Activated T-helper 1 cell treated with Interleukin-2 at 50 U/mL for 16 hours (primary cell): ENCODE measurements around the gene ROBO2.

Experiments used
- DNase-seq: peaks from one replicate; pipeline ENCODE4 v3.0.0-alpha.2; 2020; ENCODE audit warnings: low read depth

ROBO2 gene

DNA sequence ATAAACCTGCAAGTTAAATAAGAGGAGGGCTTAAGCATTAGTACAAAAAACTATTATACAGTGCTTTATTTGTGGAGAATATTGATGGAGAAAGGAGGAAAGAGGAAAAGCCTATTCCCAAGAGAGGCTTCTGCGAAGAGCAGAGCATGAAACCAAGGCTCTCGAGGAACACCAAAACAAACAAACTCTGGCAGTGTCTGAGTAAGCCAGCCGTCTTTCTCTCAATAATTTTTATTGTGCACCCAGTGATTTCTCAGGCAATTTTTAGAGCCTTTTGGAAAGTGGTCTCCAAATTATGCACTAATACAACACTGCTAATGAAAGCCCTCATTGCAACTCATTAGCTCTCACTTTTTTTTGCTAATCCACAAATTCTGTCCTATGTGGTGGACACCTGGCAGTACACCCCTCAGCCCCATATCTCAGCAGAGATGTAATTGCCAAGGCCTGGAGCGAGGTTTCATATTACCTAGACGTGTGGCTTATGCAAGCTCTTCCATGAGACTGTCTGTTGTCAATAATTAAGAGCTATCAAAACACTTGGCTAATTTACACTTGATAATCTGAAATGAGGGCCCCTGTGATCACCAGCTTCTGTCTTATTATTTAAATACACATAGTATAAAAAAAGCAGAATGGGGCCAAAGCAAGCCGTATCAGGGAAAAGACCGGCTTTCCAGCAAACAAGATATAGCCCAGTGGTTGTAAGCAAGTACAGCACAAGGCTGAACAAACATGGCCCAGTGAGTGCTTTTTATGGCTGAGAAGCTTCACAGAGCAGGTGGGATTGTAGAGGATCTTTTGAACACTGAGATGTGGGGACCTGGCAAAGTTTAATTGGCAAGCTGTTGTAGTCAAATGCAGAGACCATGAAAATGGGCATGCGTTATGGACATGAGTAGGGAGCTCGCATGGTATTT, 216.9 kb downstream of the ROBO2 start:
- DNase-seq = no peak

DNA sequence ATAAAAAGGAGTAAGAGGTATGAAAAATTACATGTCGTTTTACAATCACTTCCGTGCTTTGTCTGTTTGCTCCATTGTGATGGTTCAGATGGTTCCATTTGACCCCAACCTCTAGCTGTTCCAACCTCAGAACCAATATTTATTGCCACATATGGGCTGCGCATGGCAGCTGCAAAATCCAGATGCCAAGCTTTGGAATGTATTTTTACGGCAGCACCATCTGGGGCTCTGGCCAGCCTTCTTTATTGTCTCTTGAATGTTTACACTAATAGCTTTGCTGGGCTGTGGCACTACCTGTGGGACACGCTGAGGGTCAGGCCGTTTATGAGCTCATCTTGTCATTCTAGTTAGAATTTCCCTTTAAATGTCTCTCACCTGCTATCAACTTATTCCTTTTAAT, 219.8 kb downstream of the ROBO2 start:
- no peak for DNase-seq

DNA sequence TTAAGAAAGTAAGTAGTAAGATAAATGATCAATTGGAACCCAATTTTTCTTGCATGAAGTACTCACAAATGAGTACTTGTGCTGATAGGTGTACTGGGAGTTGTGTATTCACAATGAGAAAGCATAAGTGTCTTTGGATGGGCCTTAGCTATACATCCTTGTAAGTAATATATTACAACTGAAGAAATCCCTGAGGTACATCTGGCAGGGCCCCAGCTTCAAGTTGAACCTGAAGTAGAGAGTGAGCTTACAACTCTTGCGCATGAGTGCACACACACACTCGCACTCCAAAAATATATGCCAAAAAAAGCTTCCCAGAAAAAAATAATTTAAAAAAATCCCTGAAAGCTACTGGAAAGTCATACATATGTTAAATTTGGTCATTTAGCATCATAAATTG, 222.5 kb downstream of the ROBO2 start:
- no peak for DNase-seq

DNA sequence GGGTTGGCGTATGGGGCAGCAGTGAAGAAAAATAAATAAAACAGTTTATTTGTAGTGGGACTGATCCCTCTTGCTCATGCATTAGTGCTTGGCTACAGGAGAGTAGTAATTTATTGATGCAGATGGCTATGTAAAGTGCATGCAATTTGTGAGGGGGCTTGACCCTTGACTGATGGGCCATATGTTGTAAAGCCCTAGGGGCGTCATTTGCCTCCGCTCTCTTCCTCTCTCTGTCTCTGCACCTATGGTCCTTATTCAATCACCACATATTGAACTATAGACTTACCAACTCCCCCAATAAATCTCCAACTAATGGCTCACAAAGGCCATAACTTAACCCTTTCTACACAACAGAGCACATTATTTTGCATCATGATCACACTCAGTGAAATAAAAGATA, 227.7 kb downstream of the ROBO2 start:
- no peak for DNase-seq

DNA sequence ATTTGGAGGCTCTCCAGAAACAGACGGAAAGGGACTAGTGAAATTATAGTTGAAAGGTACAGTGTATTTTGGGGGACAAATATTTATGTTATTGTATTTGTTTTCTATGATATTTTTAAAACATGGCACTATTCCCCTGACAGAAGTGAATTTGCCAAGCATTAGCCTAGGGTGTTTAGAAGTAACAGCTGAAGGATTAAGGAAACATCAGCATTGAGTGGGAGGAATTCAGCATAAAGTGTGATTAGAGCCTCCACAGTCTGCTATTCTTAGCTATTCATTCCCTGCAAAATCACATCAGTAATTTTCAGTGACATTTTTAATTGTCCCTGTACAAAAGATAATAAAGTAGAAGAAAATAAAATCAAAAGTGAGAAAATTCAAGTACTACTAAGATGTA, 231.4 kb downstream of the ROBO2 start:
- no peak for DNase-seq

DNA sequence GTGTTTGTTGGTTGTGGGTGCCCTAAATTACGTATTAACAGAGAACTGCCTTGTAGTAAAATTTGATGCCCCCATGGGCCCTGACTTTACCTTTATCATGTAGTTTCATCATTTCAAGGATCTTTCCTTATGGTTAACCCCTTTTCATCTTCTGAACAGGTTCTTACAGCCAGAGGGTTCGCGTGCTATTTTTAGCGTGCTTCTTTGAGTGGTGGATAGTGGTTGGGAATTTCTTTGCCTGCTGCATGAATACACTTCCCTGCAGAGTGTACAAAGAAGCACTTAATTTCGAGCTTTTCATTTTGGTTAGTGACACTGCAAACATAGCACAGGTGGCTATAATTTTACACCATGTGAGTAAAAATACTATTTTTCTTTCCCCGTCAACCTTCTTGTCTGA, 231.8 kb downstream of the ROBO2 start:
- no peak for DNase-seq

DNA sequence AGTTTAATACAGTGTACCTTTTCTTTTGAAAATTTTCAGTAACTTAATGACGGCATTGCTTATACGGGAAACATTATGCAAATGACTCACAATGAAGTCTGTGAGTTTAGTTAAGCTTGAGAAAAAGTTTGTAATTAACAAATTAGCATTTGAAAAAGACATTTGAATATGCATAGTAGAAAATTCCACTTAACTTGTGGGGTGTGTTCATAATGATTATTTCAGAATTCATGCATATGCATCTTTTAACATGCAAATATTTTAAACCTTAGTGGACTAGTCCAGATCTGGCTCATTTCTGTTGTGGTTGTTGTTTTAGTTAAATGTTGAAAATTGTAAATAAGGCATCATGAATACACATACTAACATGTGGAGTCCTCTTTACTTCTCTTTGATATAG, 239.4 kb downstream of the ROBO2 start:
- DNase-seq = no peak

DNA sequence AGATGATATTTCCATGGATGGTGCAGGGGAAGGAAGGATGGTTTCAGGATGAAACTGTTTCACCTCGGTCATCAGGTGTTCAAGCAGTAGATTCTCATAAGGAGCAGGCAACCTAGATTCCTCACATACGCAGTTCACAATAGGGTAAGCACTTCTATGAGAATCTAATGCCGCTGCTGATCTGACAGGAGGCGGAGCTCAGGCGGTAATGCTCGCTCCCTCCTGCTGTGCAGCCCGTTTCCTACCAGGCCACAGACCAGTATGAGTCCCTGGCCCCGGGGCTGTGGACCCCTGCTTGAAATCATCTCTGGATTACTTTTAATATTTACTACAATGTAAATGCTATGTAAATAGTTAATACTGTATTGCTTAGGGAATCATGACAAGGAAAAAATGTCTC, 241.8 kb downstream of the ROBO2 start:
- no peak for DNase-seq

DNA sequence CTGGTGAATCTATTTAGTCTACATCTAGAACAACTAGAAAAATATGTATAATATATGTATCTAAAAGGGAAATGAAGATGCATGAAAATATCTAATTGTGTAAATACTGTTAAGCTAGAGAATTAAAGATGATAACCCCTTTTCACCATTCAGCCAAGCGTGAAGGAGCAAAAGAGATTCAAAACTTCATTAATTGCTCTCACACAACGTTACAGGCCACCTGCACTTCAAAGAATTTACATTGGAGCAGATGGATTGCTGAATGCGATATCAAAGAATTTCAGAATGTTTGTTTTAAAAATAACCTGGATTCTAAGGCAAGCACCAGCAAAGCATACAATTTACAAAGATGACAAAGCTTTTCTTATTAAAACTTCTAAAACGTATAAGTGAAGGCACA, 243.2 kb downstream of the ROBO2 start:
- DNase-seq = no peak

DNA sequence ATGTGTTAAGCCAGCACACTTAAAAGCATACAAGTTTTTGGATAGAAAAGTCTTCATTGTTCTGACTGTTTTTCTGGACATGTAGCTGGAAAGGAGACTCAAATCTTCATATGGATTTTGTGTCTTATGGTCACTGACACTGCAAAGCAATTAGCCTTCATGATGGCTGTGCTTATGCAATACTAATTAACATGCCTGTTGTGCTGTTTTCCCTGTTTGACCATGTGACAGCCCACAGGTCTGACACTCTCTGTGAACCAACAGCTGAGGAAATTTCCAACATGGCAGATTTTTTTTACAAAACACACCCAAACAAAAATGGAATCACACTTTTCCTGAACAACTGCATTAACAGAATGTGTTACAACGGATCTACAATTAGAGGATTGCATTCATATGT, 248.4 kb downstream of the ROBO2 start:
- no peak for DNase-seq

DNA sequence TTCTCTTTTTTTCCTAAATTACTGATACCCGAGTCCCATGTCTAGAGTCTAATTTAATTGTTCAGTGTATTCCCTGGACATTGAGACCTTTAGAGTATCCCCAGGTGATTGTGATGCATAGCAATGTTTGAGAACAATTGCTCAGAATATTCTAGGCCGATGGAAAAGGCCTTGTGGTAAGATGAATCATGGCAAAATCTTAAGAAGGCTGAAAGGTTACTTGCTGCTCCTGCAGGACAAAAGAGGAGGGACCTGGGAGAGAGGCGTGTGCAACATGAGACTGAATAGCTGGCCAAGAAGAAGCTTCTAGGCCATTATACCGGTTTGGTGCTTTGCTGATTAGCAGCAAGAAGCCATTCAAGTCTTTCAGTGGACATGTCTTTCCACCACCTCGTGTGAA, 256.6 kb downstream of the ROBO2 start:
- DNase-seq = no peak

DNA sequence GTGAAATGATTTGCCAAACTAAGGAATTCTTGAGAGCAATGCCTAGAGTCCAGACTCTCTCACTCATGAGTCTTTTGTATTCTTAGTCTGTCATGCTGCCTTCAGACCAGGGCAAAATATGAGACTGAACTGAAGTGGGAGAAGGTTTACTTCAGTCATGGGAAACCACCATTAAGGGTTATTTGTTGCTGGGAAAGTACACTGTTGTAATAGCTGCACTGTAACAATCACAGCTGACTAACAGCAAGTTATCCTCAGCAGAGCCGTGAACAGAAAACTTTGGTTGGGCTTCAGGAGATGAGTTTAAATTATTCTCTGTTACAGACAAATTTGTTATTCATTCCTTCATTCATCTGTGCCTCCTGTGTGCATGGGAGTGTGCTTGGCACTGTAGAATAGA, 258.5 kb downstream of the ROBO2 start:
- no peak for DNase-seq

DNA sequence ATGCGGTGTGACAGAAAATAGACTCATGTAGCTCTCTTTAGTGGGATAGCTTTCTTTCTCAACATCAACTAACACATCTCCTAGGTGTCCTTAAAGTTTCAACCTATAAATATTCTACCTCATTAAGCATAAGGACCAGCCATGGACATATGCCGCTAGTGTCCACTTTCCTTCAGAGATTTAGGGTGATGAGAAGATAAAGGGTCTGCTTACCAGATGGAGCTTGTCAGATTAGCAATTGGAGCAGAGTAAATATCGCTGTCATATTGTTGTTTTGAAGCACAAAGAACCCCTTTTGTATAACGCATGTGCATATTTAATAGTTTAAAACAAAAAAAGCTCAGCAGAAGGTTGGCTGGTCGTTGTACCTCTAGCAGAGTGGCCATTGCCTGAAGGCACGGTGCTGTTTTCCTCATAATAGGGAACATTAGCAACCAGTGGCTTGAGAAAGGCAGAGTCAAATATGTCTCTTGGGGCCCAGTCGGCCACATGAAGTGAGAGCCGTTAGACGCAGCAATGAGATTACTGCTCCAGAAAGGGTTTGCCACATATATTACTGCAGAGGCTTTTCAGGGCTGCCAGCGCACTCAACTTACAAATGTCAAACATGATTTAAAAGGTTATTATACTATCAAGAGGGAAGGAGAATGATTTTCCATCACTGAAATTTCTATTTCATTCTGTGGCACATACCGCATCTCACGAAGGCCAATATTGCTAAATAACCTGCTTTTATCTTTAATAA, 264.2 kb downstream of the ROBO2 start:
- DNase-seq = no peak

DNA sequence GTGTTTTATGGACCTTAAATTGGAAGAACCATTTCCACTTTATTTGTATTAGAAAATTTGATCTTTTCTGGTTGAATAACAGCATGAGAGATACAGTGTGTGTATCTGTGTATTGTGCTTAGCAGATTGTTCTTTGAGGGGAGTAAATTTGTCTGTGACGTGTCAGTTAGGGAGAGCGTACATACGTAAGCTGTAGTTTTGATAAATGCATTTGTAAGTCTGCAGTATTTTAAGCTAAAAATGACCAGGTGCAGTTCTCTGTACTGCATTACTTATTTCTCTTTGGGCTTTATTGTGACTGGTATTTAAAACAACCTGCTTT, 264.8 kb downstream of the ROBO2 start:
- DNase-seq = no peak

DNA sequence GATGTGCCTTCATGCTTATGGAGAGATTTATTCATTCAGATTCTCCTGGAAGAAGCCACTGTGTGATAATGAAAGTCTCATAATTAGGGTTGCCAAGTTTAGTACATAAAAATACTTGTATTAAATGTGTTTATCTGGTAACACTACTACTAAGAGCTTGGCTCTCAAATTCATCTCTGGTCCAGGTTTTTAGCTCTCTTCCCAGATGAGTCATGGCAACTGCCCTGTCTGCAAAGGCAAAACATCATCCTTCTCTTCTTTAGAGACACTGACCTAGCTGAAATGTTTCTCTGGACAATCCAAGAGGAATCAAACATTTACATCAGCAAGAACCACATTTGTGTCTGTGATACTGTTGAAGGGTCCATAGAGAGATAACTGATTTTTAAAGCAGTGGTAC, 269.6 kb downstream of the ROBO2 start:
- DNase-seq = no peak

DNA sequence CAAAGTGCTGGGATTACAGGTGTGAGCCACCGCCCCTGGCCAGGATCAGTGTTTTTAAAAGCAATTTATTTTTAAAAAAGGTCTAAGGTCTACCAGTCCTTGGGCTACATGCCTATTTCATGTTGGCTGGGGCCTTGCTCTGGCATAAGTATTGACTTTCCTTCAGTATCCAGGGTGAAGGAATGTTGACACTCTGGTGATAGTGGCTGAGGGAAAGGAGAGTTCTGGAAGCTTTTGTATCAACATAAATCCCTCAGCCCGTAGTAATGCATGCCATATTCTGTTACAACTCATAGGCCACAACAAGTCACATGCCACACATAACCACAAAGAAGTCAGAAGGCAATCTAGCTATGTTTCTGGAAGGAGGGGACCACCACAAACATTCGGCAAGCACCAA, 273.9 kb downstream of the ROBO2 start:
- DNase-seq = no peak

DNA sequence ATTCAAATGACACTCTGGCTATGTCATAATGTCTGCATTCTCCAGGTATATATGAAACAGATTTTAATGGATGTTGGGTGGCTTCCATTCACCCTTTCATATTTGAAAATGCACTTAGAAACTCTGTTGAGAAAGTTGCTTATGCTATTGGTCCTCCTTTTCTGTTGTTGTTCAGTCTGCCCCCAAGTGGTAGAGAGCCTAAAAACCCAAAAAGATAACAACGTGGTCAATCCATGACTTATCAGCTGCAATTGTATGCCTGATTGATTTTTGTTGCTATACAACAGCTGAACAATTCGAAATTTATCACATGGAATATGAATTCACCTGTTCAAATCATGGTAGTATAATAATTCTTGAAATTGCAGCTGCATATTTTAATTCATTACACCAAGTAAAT, 279.8 kb downstream of the ROBO2 start:
- DNase-seq = no peak

DNA sequence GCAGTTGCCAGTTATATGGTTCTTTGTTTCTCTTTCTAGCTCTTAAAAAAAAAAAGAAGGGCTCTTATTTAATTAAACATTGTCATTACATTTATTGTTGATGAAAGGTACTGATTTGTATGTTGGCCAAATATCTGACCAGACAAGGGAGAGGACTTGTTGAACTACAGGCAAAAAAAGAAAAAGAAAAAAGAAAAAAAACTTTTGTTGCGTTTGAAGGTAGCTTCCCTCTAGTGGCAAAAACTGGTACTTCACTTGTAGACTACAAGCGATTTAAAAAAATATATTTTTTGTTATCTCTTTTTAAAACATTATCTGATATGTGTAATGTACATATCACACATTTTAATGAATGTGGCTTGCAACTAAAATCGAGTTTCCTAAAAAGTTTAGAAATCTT, 280.6 kb downstream of the ROBO2 start:
- DNase-seq = no peak

DNA sequence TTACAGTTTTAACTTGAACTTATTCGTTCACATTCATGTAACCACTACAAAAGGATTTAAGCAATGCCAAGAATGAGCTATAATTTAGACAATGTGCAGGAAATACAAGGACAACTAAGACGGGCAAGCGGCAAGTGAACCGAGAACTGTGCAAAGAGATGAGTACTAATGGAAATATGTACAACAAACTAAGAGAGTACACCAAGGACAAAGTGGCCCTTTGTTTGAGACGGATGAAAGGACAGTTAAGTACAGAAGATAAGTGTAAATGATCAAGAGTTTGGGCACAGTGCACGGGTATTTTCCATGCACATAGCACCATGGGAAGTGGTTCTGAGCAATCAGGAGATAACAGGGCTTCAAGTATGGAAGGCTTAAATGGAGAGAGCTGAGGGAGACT, 281.7 kb downstream of the ROBO2 start:
- DNase-seq = no peak

DNA sequence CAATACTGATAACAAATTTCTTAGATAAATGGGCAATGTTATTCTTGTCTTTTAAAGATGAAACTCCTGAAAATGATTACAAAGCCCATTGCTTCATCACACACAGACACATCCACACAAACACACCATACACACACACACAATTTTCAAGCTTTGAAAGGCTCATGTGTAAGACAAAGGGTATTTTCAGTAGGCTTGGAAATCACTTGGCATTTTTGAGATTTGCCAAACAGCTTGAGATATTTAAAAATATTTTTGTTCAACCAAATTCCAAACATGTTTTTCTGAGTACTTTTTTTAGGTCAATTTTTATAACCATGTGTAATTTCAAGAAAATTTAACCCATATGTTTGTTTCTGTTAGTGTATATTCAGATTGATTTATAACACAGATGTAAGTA, 283.7 kb downstream of the ROBO2 start:
- DNase-seq = no peak

DNA sequence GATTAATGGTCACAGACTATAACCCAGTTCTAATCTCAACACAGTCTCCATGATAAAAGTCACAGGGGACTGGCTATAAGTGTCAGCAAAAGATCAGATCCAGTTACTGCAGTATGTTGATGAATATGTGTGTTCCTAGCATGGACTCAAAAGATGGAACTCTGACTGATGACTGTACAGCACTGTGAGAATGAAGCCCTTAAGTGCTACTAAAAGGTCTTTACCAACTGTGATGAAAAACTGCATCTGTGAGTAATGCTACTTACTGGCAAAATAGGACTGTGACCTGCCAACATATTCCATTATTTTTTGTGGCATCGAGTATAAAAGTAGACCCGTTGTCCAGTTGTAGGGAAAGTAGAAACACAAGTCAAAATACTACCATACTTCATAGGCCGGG, 284.2 kb downstream of the ROBO2 start:
- DNase-seq = no peak

DNA sequence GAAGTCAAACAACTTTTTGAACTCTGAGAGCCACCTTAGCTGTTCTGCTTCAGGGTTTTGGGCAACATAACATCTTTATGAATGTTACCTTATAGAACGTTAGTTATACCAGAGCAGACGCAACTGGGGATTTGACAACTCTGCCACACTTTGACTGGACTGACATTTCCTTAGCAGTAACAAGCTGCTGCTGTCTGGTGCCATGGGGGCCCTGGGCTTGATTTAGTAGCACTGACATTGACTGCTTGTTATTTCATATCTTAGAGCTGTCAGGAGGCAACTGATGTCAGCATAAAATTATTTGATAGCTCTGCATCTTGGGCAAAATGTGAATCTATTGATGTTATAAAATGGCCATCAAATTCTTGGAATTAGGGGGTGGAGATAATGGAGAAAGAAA, 285.4 kb downstream of the ROBO2 start:
- DNase-seq = no peak

DNA sequence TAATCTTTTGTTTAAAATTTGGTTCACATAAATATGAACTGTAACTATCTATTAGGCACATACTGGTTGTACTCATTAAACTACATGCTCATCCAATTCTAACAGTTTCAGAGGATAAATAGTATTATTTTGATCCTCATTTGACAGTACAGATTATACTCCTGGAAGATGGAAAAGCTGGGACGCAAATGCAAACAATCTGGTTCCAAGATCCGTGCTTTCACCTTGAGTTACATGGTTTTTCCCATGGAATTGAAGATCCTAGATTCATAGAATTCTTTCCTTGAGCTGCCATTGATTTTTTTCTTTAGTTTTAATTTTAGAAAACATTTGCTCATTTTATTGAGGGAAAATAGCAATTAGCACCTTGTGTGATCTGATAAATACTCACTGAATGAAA, 285.8 kb downstream of the ROBO2 start:
- DNase-seq = no peak

DNA sequence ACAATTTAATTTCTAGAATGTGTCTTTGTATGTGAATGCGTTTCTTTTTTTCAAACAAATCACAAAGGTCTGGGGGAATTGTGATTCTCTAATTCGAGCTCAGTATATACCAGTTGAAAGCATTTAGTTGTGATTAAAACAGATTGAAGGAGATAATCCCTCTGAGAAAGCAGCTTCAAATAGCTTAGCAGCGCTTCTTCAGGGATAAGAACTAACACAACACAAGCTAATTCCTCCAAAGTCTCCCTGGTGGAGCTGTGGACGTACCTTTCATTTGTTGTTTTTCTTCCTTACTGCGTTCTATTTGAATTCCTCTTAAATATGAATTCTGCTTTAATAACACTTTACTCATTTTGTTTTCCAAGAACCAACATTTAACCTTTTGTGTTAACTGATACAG, 286.7 kb downstream of the ROBO2 start:
- DNase-seq = no peak
